ENCODE measurements around the gene VPS26A.
"Not testable (repeated sequence)": the region's sequence is repeated elsewhere in the genome, so short reads cannot be mapped to it uniquely, and the experiment has no call there.

Gene VPS26A

DNA sequence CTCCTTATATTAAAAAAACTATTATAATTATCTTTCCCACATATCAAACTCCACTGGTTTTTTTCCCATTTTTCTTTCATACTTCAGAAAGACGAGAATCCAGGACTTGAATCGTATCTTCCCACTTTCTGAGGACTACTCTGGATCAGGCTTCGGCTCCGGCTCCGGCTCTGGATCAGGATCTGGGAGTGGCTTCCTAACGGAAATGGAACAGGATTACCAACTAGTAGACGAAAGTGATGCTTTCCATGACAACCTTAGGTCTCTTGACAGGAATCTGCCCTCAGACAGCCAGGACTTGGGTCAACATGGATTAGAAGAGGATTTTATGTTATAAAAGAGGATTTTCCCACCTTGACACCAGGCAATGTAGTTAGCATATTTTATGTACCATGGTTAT, 20.2 kb upstream of the VPS26A start:
- DNase-seq, result no peak

DNA sequence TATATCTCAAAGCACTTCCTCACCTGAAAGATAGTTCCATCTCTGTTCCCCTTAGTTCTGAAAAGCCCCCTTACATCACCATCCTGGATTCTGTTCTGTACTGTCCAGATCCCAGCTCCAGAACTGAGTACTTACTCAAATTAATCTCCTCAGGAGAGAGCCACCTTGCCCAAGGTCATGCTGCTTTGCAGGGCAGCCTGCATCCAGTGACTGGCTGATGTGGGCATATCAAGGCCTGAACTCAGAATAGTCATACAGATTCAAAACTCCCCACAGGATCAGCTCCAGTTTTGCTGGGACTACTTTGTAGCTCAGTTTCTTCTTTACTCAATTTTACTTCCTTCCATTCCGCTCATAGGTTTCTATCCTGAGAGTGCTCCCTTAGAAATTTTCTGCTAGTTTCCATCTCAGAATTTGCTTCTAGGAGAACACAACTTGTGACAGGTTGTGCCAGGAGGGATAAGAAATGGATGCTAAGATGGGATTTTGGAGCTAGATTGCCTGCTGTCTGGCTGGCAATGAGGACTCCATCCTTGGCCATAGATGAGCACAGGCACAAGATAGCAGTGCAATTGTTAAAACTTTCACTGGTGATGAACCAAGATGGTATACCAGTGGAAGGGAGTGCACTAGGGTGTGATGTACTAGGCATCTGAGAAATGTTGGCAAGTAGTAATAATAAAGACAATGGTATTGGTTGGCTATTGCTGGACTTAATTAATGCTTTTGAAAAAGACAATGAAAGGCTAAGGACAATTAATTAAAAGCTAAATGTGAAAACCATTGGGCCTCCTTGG, 18.8 kb upstream of the VPS26A start:
- no peak for DNase-seq

DNA sequence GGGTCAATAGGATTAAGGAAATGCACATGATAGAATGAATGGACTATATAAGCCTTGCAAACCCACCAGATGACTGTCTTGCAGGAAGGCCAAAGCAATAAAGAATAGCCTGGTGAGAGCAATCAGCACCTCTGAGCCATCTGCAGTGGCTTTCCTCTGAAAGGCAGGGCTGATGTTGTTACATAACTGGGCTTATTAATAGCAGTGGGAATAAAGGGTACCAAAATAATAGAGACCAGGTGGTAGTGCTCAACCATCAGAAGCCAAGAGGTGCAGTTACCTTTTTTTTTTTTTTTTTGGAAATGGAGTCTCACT, 16.8 kb upstream of the VPS26A start:
- DNase-seq, result no peak

DNA sequence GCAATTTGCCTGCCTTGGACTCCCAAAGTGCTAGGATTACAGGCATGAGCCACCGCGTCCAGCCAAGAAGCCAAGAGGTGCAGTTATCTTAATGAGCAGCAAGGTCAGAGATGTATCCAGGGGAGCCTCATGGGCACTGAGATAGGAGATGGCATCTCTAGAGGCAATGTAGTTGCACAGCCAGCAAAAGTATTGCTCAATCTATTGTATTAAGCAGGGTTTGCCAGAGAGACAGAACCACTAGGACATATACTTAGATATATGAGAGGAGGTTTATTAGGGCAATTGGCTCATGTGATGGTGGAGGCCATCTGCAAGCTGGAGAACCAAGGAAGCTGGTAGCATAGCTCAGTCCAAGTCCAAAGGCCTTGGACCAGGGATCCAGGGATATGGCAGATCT, 16.3 kb upstream of the VPS26A start:
- no peak for DNase-seq

DNA sequence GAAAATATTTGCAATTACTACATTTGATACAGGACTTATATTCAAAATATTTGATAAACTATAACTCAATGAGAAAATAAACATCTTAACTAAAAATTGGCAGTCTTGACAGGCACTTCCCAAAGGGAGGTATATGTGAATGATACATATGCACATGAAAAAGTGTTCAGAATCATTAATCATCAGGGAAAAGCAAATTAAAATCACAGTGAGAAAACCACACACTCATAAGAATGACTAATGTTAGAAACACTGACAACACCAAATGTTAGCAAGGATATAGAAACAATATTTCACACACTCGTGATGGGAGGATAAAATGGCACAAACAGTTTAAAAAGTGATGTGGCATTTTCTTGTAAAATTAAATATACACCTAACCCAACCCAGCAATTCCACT, 4.1 kb upstream of the VPS26A start:
- DNase-seq, result no peak

DNA sequence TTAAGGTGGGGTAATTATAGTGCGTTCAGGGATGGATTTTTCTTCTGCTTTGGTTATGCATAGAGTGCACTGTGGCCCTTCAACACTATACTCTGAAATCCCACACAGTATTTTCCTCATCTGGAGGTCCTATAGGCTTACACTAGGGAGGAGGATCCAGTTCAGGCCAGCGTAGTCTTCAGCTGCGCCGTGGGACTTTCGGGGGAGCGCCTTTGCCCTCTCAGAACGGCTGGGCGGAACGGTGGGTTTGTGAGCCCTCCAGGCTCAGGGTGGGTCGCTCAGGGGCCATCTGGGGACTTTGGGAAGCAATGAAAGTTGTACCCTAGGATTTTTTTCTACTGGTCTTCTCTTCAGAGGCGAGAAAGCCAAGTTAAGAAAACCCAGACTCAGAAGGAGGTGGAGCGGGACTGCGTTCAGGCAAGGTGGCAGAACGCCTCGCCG, 652 bp upstream of the VPS26A start:
- DNase-seq, result no peak

DNA sequence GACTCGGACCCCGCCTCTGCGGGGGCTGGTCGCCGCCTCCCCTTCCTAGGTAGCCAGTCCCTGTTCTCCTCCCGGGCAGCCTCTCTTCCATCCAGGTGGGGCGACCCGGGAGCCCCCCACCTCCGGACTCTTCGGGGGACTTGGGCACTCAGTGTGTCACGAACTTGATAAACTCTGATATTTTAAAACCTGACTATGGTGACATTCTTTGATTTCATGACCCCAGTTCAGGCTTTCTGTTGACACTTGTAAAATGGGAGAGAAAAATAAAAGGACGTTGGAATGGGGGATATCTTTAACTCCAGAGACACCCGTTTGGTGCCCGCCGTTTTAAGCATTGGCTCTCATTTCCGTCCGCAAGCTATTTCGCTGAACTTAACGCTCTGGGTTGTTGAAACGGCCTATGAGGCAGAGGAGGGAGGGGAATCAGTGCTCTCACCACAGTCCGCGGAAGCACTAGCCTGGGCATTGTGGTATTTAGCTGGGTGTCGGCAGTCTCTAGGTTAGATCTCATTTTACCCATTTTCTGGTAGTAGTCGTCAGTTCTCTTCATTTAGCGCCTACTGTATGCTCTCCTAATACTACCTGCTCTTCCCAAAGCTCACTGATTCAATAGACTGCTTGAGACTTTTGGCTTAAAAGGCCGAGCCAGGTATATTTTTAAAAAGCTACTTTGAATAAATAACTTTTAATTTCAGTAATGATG, 738 bp downstream of the VPS26A start:
- DNase-seq, result peak; percentile 12 to 21

DNA sequence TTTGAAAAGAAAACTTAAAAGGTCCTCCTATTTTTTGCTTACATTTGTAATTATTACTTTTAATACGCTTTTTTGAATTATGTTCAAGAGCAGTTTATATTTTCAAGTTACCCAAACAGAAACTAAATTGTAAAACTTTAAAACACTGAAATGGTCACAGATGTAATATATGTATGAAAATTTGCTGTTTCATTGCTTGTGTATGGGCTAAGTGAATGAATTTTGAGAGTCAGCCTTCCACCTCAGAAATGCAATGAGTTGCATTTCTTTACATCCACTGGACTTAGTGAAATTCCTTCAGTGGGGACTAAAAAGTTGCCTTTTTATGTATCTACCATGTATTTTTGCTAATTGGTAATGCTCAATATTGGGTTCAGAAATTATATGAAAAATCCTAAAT, 1.6 kb downstream of the VPS26A start:
- no peak for DNase-seq

DNA sequence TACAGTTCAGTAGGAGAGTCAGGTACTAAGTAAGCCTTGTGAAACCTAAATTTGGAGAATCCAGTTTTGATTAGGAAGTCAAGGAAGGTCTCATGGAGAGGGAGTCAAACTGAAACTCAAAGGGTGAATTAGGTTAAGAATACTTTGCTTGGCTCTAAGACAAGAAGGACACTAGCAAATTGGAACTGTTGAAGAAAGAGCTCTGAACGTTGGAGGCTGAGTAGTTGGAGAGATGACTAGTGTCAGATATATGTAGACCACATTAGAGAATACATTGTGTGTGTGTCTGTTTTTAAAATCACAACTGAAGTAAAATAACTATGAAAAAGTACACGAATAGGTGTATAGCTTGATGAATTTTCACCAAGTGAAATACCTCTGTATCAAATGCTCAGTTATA, 6.3 kb downstream of the VPS26A start:
- no peak for DNase-seq

DNA sequence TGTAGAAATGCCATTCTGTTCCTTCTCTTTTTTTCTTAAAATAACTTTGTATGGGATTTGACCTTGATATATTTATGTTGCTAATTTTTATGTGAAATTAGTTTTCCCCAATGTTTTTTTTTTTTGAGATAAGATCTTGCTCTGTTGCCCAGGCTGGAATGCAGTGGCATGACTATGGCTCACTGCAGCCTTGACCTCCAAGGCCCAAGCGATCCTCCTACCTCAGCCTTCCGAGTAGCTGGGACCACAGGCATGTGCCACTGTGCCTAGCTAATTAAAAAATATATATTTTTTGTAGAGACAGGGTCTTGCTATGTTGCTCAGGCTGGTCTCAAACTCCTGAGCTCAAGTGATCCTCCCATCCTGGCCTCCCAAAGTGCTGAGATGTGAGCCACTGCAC, 16.0 kb downstream of the VPS26A start:
- no peak for DNase-seq

DNA sequence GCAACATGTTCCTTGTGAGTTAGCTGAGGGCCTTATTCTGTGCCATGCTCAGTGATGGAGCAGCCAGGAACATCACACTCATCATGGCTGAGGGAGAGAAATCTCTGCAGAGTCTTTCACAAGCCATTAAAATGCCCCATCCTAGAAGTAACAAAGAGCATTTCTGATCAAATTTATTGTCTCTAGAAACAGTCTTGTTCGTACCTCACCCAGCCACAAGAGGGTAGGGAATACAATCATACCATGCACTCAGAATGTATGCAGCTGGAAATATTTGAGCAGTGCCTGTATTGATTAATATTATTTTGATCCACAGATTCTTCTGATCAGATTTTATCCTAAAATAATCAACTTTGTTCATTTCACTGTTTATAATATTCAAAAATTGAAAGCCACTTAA, 17.3 kb downstream of the VPS26A start:
- DNase-seq, result no peak

DNA sequence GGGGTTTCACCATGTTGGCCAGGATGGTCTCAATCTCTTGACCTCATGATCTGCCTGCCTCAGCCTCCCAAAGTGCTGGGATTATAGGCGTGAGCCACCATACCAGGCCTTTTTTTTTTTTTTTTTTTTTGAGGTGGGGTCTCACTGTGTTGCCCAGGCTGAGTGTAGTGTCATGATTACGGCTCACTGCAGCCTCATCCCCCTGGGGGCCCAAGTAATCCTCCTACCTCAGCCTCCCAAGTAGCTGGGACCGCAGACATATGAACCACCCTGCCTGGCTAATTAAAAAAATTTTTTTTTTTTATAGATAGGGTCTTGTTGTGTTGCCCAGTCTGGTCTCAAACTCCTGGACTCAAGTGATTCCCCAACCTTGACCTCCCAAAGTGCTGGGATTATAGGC, 18.1 kb downstream of the VPS26A start:
- DNase-seq, result not testable (repeated sequence)

DNA sequence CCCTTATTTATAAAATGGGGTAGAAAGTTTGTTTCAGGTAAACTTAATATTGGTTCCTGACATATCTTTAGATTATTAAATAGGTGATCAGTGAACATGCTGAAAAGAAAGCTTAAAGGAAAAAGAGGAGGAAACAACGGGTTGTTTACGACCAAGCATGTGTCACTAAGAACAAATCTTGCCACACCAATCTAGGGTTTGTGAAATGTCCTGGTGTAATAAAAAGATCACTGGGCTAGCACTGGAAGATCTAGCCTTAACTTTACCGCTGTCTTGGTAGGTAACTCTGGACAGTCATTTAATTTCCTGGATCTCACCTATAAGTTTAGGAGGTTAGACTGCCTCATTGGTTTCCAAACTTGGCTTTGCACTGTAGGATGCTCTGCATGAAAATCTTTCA, 19.0 kb downstream of the VPS26A start:
- DNase-seq, result no peak

DNA sequence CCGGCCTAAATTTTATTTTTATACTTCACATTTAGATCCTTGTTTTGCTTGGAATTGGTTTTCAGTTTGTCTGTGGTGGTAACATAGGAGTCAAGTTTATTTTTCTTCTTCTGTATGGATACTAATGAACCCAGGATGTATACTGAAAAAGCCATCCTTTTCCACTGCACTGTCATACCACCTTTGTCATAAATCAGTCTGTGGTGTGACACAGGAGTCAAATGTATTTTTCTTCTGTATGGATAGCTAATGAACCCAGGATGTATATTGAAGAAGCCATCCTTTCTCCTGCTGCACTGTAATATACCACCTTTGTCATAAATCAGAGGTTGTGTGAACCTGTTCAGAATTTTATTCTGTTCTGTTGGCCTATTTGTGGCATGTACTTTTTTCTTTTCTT, 21.4 kb downstream of the VPS26A start:
- DNase-seq, result no peak

DNA sequence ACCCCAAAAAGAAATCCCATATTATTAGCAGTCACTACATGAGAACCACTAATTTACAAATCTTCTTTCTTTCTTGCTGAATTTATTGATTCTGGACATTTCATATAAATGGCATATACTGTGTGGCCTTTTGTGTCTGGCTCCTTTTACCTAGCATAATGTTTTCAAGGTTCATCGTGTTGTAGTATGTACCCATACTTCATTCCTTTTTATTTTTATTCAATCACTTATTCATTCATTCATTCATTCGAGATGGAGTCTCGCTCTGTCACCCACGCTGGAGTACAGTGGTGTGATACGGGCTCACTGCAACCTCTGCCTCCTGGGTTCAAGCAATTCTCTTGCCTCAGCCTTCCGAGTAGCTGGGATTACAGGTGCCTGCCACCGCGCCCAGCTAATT, 21.9 kb downstream of the VPS26A start:
- DNase-seq, result no peak

DNA sequence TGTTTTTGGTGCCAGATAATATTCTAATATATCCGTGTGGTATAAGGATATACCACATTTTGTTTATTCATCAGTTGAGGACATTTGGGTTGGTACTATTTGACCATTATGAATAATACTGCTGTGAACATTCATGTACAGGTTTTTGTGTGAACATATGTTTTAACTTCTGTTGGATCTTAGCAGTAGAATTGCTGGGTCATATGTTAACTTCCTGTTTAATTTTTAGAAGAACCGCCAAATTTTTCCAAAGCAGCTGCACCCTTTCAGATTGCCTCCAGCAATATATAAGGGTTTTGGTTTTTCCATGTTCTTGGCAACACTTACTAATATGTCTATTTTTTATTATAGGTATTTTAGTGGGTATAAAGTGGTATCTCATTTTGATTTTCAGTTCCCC, 22.8 kb downstream of the VPS26A start:
- DNase-seq, result no peak

DNA sequence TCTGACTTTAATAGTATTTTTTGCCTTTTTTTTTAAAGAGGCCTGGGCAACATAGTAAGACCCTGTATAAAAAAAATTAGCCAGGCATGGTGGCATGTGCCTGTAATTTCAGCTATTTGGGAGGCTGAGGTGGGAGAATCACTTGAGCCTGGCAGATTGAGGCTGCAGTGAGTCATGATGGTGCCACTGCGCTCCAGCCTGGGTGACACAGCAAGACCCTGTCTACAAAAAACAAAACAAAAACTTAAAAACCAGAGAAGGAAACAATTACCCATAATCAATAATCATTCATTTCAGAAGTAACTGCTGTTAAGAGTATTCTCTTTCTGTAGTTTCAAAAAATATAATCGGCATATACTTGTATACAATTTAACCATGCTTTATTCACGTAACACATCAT, 28.0 kb downstream of the VPS26A start:
- no peak for DNase-seq

DNA sequence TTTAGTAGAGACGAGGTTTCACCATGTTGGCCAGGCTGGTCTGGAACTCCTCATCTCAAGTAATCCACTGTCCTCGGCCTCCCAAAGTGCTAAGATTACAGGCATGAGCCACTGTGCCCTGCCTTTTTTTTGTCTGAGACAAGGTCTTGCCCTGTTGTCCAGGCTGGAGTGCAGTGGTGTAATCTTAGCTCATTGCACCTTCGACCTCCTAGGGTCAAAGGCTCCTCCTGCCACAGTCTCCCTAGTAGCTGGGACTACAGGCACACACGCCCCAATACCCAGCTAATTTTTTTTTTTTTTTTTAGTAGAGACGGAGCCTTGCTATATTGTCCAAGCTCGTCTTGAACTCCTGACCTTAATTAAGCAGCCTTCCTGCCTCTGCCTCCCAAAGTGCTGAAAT, 29.2 kb downstream of the VPS26A start:
- DNase-seq, result no peak

DNA sequence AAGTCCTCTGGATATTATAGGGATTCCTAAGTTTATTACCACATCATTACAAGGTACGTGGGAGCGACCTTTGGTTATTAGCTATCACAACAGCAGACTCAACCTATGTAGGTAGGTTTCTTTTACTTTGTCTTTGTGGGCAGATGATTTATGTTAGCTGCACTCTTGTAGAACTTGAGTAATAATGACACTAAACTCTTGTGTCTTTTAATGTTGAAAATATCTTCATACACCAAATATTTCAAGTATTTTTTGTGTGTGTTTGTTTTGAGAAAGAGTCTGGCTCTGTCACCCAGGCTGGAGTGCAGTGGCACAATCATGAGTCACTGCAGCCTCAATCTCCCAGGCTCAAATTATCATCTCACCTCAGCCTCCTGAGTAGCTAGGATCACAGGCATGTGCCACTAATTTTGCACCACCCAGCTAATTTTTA, 36.8 kb downstream of the VPS26A start:
- DNase-seq, result no peak

DNA sequence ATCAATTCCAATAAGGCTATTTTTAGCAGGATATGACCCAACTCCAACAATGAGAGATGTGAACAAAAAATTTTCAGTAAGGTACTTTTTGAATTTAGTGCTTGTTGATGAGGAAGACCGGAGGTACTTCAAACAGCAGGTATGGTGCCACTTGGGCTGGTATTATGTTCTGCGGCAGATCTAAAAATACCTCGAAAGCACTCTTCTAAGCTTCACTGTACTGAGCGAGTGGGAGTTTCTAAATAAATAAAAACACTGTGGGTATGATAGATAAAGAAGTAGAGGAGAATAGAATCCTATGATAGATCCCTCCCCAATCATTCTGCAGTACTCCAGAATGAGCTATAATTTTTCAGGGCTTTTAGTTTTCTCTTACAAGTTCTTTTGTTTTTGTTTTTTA, 44.5 kb downstream of the VPS26A start:
- no peak for DNase-seq

DNA sequence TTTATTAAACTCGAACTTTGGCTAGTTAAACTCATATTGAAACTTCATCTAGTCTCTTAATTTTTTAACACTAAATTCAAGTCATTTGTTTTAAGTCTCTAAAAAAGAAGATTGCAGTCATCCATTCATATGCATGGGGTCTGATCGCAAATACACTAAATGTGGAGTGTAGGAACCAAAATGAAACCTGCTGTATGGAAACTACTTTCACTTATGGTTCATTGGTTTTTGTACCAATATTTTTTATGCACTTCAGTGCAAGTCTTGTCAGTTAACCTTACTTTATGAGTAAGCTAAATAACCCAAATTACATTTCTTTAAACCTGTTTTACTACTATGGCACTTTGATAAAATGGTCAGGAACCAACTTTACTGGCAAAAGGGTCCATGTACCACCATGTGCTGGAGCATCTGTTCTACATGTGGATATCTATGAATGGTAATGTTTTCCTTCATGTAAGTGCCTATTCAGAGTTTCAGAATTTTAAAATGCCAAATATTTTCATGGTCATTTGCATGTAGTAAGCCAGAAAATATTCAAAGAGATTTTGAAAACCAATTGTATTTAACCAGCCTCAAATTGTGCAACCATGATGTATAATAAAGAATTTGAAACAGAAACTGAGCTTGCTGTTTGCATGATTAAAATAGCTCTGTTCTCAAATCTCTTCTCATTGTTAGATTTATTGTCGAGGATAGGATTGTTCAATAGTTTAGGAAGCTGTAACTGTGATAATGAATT, 48.4 kb downstream of the VPS26A start:
- no peak for DNase-seq

DNA sequence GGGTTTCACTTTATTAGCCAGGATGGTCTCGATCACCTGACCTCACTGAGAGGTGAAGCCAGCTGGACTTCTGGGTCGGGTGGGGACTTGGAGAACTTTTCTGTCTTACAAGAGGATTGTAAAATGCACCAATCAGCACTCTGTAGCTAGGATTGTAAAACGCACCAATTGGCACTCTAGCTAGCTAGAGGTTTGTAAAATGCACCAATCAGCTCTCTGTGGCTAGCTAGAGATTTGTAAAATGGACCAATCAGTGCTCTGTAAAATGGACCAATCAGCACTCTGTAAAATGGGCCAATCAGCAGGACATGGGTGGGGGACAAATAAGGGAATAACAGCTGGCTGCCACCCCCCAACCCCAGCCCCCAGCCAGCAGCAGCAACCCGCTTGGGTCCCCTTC, 51.3 kb downstream of the VPS26A start:
- DNase-seq, result not testable (repeated sequence)

DNA sequence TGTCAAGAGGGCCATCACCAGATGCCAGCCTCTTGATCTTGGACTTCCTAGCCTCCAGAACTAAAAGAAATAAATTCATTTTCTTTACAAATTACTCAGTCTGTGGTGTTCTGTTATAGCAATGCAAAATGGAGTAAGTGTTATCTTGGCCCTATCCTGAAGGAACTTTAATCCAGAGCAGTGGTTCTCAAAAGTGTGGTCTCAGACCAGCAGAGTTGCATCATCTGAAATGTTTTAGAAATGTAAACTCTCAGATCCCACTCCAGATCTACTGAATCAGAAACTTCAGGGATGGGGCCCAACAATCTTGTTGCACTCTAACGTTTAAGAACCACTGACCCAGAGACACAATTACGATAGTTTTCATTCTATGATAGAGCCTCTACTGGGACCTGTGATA, 52.8 kb downstream of the VPS26A start:
- DNase-seq, result no peak

DNA sequence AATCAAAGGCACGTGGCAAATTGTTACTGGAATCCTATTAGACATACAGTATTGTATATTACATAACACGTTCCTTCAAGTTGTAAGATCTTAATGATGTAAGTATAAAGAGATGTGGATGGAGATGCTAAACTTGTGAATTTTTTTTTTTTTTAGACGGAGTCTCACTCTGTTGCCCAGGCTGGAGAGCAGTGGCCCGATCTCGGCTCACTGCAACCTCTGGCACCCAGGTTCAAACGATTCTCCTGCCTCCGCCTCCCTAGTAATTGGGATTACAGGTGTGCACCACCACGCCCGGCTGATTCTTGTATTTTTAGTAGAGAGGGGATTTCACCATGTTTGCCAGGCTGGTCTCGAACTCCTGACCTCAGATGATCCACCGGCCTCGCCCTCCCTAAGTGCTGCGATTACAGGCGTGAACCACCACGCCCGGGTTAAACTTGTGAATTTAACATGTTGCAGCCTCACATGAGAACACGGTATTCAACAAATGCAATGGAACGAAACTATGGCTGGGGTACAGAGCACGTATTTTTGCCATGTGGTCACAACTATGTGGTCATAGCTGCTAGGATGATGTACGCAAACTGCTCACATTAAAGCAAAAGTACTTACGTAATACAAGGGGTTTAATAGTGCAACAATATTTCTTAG, 55.2 kb downstream of the VPS26A start:
- DNase-seq, result peak; percentile 10 to 14
